Vagina (tissue), 2 donors: ENCODE measurements around the gene TMEM151A. TPM values are rescaled to one million over a fixed set of nuclear protein-coding genes. Genes with fewer than 3 reads are reported as not detected.

Experiments
- DNase-seq, 2 donors: peaks; one replicate each; pipeline ENCODE4 v3.0.0-alpha.2; 2017; ENCODE audit errors: extremely low spot score in 2 of 2
- H3K27ac ChIP-seq: fragments of 200-600 bp; sonication (generic); one replicate; pipeline ENCODE4 v1.5.1; 2019
- H3K27me3 ChIP-seq: fragments of 200-600 bp; sonication (generic); one replicate; pipeline ENCODE4 v1.5.1; 2019
- H3K36me3 ChIP-seq, 2 donors: fragments of 200-600 bp; sonication (generic); one replicate each; pipeline ENCODE4 v1.5.1; 2017 to 2019
- H3K4me1 ChIP-seq: fragments of 200-600 bp; sonication (generic); one replicate; pipeline ENCODE4 v1.5.1; 2019
- H3K4me3 ChIP-seq, 2 donors: fragments of 200-600 bp; sonication (generic); 1 replicate in 1 of 2; 2 replicates in 1 of 2; pipeline ENCODE4 v1.5.1; 2016 to 2019
- H3K9me3 ChIP-seq: fragments of 200-600 bp; sonication (generic); one replicate; pipeline ENCODE4 v1.5.1; 2019
- CTCF ChIP-seq, 3 experiments: fragments of 450-650 bp in 2 of 3; fragments of 200-600 bp in 1 of 3; sonication (generic) in 1 of 3; IDR thresholded peaks; one replicate each; pipeline ENCODE4 v1.5.1; 2017 to 2019; ENCODE audit warnings: antibody characterized with exemption in 3 of 3, mild to moderate bottlenecking in 2 of 3, moderate library complexity in 2 of 3
- POLR2A ChIP-seq, 2 donors: fragments of 450-650 bp; IDR thresholded peaks; one replicate each; pipeline ENCODE4 v1.6.1; 2017; ENCODE audit warnings: antibody characterized with exemption in 2 of 2, mild to moderate bottlenecking in 2 of 2, moderate library complexity in 2 of 2
- POLR2AphosphoS5 ChIP-seq, 2 donors: sonication (generic); formaldehyde crosslinking; IDR thresholded peaks; one replicate each; pipeline ENCODE4 v1.9.0; 2017; ENCODE audit warnings: antibody characterized with exemption in 2 of 2, mild to moderate bottlenecking in 2 of 2, low read depth in 1 of 2; ENCODE audit not compliant: insufficient read depth in 1 of 2
- intact Hi-C: fragments of 100-400 bp; cut with DNase I; formaldehyde crosslinking; loops from one replicate; pipeline ENCODE4 v1.15.1; 2023
- total RNA-seq: library from RNA; depleted of rRNA; stranded (reverse); fragments of >200 nt; gene quantifications from one replicate; pipeline ENCODE4 v1.2.3, GENCODE V29; 2016

TMEM151A gene
- total RNA-seq, 1 donor from 2014 or later = 1.7 TPM

GRCh38 chr11:66326261-66327111, 34.8 kb downstream of the TMEM151A start:
- Histone ChIP-seq H3K27ac (peak overlapping the region; percentile 93), H3K9me3 (no peaks in the 10 kb centered on the region), H3K4me1 (peaks cover 61% of the 10 kb centered on the region), H3K27me3 (no peaks in the 10 kb centered on the region), H3K36me3 (no peaks in the 10 kb centered on the region), H3K4me3 (peak overlapping the region in 1 of 2 donors; percentile 1)
- no peak for DNase-seq
- intact Hi-C loops = loop anchor here (5.0 kb wide), 1 partner anchor 61 kb away; no protein-coding TSS in a partner anchor
- TF ChIP-seq POLR2A (IDR thresholded peaks at IDR 0.05) = no peak
- TF ChIP-seq POLR2AphosphoS5 (IDR thresholded peaks at IDR 0.05; ENCODE audit: insufficient read depth in 1 of 2, low read depth in 1 of 2) = peak in 1 of 2 donors; percentile 77
- no peak for TF ChIP-seq CTCF (IDR thresholded peaks at IDR 0.05)

- TF ChIP-seq CTCF (IDR thresholded peaks at IDR 0.05) = no peak
- no peak for TF ChIP-seq POLR2A (IDR thresholded peaks at IDR 0.05)
- TF ChIP-seq POLR2AphosphoS5 (IDR thresholded peaks at IDR 0.05; ENCODE audit: insufficient read depth in 1 of 2, low read depth in 1 of 2) = no peak
- H3K4me3 ChIP-seq = no peak overlapping the region
- no peaks in the 10 kb centered on the region for H3K9me3 ChIP-seq
- intact Hi-C loops = loop anchor here (2.0 to 5.0 kb wide), 2 partner anchors 15 to 60 kb away; no protein-coding TSS in a partner anchor
- no peak for DNase-seq
- no peaks in the 10 kb centered on the region for H3K27me3 ChIP-seq
- H3K4me1 ChIP-seq = peaks cover 52% of the 10 kb centered on the region
- H3K36me3 ChIP-seq = no peaks in the 10 kb centered on the region
- H3K27ac ChIP-seq = peak overlapping the region; percentile 93
These were observed 35.7 kb downstream of the TMEM151A start for GRCh38 chr11:66327171-66328030.

GRCh38 chr11:66328031-66328301, 36.3 kb downstream of the TMEM151A start:
- H3K27ac ChIP-seq = peak overlapping the region; percentile 93
- H3K27me3 ChIP-seq = no peaks in the 10 kb centered on the region
- no peak overlapping the region for H3K4me3 ChIP-seq
- H3K36me3 ChIP-seq = peaks cover 0 to under 1% of the 10 kb centered on the region in 2 donors
- intact Hi-C loops = loop anchor here (2.0 to 5.0 kb wide), 2 partner anchors 15 to 59 kb away; no protein-coding TSS in a partner anchor
- H3K9me3 ChIP-seq = no peaks in the 10 kb centered on the region
- no peak for TF ChIP-seq POLR2A (IDR thresholded peaks at IDR 0.05)
- no peak for TF ChIP-seq POLR2AphosphoS5 (IDR thresholded peaks at IDR 0.05; ENCODE audit: insufficient read depth in 1 of 2, low read depth in 1 of 2)
- TF ChIP-seq CTCF (IDR thresholded peaks at IDR 0.05) = no peak
- no peak for DNase-seq
- H3K4me1 ChIP-seq = peaks cover 47% of the 10 kb centered on the region

DNA sequence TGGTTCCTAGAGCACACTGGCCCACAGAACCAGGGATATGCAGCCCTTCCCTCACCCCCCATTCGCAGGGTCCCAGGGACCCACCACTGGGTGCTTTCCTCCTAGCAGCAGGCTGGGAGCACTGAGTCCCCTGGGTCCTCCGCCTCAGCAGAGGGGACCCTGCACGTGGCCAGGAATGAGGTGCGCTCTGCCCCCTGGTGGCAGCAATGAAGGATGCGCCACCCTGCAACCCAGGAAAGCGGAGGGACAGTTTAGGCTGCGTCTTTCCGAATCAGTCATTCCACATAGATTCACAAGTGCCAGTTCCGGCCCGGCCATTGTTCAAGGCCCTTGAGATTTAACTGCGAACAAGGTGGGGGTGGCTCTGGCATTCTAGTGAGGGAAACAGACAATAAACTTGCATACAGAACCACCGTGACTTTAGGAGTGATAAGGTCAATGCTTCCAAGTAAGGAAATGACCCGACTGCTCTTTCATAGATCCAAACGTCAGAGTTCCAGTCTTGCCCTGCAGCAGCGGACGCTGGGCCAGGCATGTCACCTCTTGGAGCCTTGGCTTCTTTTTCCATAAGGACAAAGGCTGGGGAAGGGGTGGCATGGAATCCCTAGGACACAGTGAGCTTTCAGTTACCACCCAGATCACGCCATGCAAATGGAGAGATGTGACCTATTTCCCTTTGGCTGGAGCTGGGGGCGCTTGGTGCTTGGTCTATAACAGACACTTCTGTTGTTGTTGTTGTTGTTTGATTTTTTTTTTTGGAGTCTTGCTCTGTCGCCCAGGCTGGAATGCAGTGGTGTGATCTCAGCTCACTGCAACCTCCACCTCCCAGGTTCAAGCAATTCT, 36.8 kb downstream of the TMEM151A start:
- no peak overlapping the region for H3K4me3 ChIP-seq
- no peaks in the 10 kb centered on the region for H3K27me3 ChIP-seq
- DNase-seq = no peak
- H3K36me3 ChIP-seq = peaks cover 0 to 6% of the 10 kb centered on the region in 2 donors
- no peaks in the 10 kb centered on the region for H3K9me3 ChIP-seq
- peak overlapping the region; percentile 93 for H3K27ac ChIP-seq
- intact Hi-C loops = loop anchor here (2.0 to 5.0 kb wide), 2 partner anchors 16 to 59 kb away; no protein-coding TSS in a partner anchor
- peaks cover 44% of the 10 kb centered on the region for H3K4me1 ChIP-seq
- TF ChIP-seq POLR2AphosphoS5 (IDR thresholded peaks at IDR 0.05; ENCODE audit: insufficient read depth in 1 of 2, low read depth in 1 of 2) (peak; percentile 67 to 73), POLR2A (IDR thresholded peaks at IDR 0.05) (no peak), CTCF (IDR thresholded peaks at IDR 0.05) (peak; percentile 86 to 99 (median 98))
